BJ (cell line): ENCODE results near the gene BCAM. TPM values are rescaled to one million over a fixed set of nuclear protein-coding genes. Genes with fewer than 3 reads are reported as not detected.
"Not testable (repeated sequence)": the region's sequence is repeated elsewhere in the genome, so short reads cannot be mapped to it uniquely, and the experiment has no call there.

Source experiments
- CTCF ChIA-PET: fragments of 350-600 bp; formaldehyde crosslinking; extraction: SDS; loops from one replicate; lab custom pipeline; 2021; ENCODE audit warnings: antibody characterized with exemption, inconsistent platforms; lab: Yijun Ruan, JAX
- POLR2A ChIA-PET: fragments of 300-600 bp; sonication (Branson Sonifier 250); formaldehyde crosslinking; extraction: SDS; loops from one replicate; lab custom pipeline; 2021; ENCODE audit warnings: antibody characterized with exemption; lab: Charles Lee
- DNase-seq: peaks from one replicate; pipeline ENCODE4 v3.0.0-alpha.2; 2011; ENCODE audit warnings: low read depth
- H3K27me3 ChIP-seq: 2 replicates; pipeline ENCODE4 v1.6.0; 2011; ENCODE audit warnings: low read length; ENCODE audit not compliant: control insufficient read depth, insufficient read depth
- H3K36me3 ChIP-seq: 2 replicates; pipeline ENCODE4 v1.5.1; 2011; ENCODE audit warnings: low read length; ENCODE audit not compliant: control insufficient read depth, insufficient read depth
- H3K4me3 ChIP-seq: 2 replicates; pipeline ENCODE4 v1.5.1; 2011; ENCODE audit warnings: low read depth, mild to moderate bottlenecking, control low read depth, low read length
- CTCF ChIP-seq: IDR thresholded peaks from 2 replicates; pipeline ENCODE4 v1.5.1; 2011; ENCODE audit warnings: low read depth, mild to moderate bottlenecking, control low read depth, inconsistent platforms, low read length, moderate library complexity; ENCODE audit not compliant: insufficient read depth
- polyA plus RNA-seq: library from polyadenylated mRNA; depleted of rRNA; stranded (reverse); fragments of >200 nt; gene quantifications from 2 replicates; pipeline ENCODE4 v1.2.3, GENCODE V29; 2011

Gene BCAM
- polyA plus RNA-seq, 1 experiment = 8.9 TPM

- no peak for DNase-seq
- POLR2A ChIA-PET = no interaction called here
- CTCF ChIA-PET = interaction anchor here (0.9 to 15.9 kb wide), 4 partner anchors 8 to 55 kb away, joined by 3 to 369 read pairs (median 14); no protein-coding TSS in a partner anchor
- no peaks in the 10 kb centered on the region for H3K27me3 ChIP-seq
- H3K4me3 ChIP-seq = no peak overlapping the region
- TF ChIP-seq CTCF = no peak
- H3K36me3 ChIP-seq = no peaks in the 10 kb centered on the region
Observed at GRCh38 chr19:44776402-44777096, 32.4 kb upstream of the BCAM start.

DNA sequence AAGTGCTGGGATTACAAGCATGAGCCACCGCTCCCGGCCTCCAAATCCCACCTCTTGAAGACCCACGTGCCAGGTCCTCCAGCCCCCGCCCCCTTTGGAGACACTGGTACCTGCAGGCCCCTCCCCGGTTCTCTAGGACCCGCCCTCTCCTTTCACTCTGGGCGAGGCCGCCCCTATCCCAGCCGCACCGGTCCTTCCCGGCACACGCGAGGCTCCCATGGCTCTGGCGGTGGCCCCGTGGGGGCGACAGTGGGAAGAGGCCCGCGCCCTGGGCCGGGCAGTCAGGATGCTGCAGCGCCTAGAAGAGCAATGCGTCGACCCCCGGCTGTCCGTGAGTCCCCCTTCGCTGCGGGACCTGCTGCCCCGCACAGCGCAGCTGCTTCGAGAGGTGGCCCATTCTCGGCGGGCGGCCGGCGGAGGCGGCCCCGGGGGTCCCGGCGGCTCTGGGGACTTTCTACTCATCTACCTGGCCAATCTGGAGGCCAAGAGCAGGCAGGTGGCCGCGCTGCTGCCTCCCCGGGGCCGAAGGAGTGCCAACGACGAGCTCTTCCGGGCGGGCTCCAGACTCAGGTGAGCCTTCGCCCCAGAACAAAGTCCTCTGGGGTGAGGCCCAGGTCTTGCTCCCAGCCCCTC is 31.1 kb upstream of the BCAM start, which contains the start of gene CBLC:
Gene CBLC, plus strand, starts transcription at position 176 of the 633 bp plus-strand sequence. Its CDS starts 42 bp downstream, at position 218.
- POLR2A ChIA-PET = no interaction called here
- H3K4me3 ChIP-seq = no peak within 1 kb of the TSS
- CTCF ChIA-PET = interaction anchor here (1.2 to 1.9 kb wide), 2 partner anchors 53 to 68 kb away, joined by 3 to 6 read pairs; partner anchors contain the start of gene NECTIN2

DNA sequence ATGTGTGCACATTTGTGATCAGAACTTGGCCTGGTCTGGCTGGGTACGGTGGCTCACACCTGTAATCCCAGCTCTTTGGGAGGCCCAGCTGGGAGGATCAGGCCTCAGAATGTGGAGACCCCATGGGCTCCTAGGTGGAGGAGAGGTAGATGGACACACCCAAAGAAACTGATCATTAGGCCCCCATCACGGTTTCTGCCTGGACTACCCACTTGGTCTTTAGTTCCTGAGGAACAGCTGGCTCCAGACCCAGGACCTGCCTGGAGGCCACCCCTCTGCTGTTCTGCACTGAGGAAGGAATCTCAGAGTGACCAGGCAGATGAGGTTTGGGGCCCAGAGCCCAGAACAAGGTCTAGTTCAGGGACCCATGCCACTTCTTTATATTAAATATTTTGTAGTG is 29.8 kb upstream of the BCAM start:
- POLR2A ChIA-PET = no interaction called here
- no peak for TF ChIP-seq CTCF
- no peak for DNase-seq
- H3K4me3 ChIP-seq = no peak overlapping the region
- H3K27me3 ChIP-seq = no peaks in the 10 kb centered on the region
- no peaks in the 10 kb centered on the region for H3K36me3 ChIP-seq
- CTCF ChIA-PET = interaction anchor here (1.2 kb wide), 2 partner anchors 29 to 67 kb away, joined by 3 to 5 read pairs; partner anchors contain the start of gene NECTIN2

More for the DNA sequence above, 31.1 kb upstream of the BCAM start, which contains the start of gene CBLC:
- no peaks in the 10 kb centered on the region for H3K27me3 ChIP-seq
- TF ChIP-seq CTCF = no peak
- H3K36me3 ChIP-seq = no peaks in the 10 kb centered on the region
- DNase-seq = no peak

DNA sequence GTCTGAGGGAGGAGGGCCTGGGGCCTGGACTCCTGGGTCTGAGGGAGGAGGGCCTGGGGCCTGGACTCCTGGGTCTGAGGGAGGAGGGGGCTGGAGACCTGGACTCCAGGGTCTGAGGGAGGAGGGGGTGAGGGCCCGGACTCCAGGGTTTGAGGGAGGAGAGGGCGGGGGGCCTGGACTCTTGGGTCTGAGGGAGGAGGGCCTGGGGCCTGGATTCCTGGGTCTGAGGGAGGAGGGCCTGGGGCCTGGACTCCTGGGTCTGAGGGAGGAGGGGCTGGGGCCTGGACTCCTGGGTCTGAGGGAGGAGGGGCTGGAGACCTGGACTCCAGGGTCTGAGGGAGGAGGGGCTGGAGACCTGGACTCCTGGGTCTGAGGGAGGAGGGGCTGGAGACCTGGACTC is 27.2 kb upstream of the BCAM start:
- H3K27me3 ChIP-seq, H3K4me3 ChIP-seq, H3K36me3 ChIP-seq, POLR2A ChIA-PET, DNase-seq: not testable (repeated sequence)
- CTCF ChIA-PET = interaction anchor here (1.1 to 5.1 kb wide), 2 partner anchors 11 to 64 kb away, joined by 3 to 30 read pairs; partner anchors contain the start of gene NECTIN2

DNA sequence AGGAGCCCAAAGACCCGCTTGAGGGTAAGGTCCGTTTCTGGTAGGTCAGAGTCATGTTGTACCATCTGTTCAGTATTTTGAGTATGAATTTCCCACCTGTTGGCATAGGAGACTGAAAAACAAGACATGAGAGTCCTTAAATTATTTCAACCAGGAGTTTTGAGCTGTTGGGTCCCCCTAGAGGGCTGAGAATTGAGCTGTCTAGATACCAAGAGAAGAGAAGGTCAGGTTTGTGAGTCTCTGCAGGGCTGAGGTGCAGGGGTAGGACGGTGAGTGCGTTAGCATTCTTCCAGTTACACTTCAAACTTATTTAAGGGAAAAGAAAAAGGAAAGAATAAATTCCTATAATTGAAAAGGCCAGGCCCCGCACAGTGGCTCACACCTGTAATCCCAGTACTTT is 26.2 kb upstream of the BCAM start:
- Histone ChIP-seq H3K36me3 (no peaks in the 10 kb centered on the region), H3K27me3 (no peaks in the 10 kb centered on the region), H3K4me3 (no peak overlapping the region)
- TF ChIP-seq CTCF = no peak; the same call in 1 of the 2 replicates
- ChIA-PET POLR2A (no interaction called here), CTCF (interaction anchor here (0.6 to 5.1 kb wide), 11 partner anchors 9 to 94 kb away, joined by 3 to 30 read pairs (median 6); partner anchors contain the start of genes BCAM and NECTIN2)
- DNase-seq = no peak
